Measurements from ENCODE around the gene RAX2.

RAX2 gene

GRCh38 chr19:3804429-3804828, 32.4 kb upstream of the RAX2 start:
- no peak for DNase-seq (ENCODE audit: extremely low spot score)
- POLR2A ChIA-PET, result interaction anchor here (0.9 kb wide), 1 partner anchor 42 kb away, joined by 3 read pairs; the partner anchor contains the start of gene MRPL54
- TF ChIP-seq ARNT (IDR thresholded peaks at IDR 0.05), result no peak
- no peak for TF ChIP-seq L3MBTL2 (conservative IDR thresholded peaks at IDR 0.05)
- TF ChIP-seq NFRKB (IDR thresholded peaks at IDR 0.05), result no peak
- TF ChIP-seq TARDBP (IDR thresholded peaks at IDR 0.05), result no peak
- TF ChIP-seq BHLHE40 (IDR thresholded peaks at IDR 0.05; ENCODE audit: borderline replicate concordance), result no peak
- TF ChIP-seq LEF1 (IDR thresholded peaks at IDR 0.05; ENCODE audit: borderline replicate concordance), result no peak
- TF ChIP-seq ZNF384 (IDR thresholded peaks at IDR 0.05), result no peak
- CTCF ChIA-PET, result no interaction called here

DNA sequence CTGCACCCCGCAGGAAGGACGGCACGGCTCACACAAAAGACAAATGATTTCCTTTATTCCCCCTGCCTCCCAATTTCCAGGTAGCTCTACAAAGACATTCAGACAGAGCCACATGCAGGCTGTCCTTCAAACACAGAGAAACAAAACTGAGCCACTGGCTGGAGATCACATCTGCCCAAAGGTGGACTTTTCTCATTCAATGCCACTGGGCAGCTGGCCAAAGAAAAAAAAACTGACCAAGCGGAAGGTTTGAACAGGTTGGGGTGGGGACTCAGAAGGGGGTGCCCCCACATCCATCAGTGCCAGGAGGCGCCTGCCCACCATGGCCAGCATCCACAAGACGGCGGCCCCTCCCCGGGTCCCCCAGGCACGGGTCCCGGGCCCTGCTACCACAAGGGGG, 32.0 kb upstream of the RAX2 start:
- no peak for DNase-seq (ENCODE audit: extremely low spot score)
- POLR2A ChIA-PET, result no interaction called here
- TF ChIP-seq SUZ12 (IDR thresholded peaks at IDR 0.05), result no peak
- TF ChIP-seq TARDBP (IDR thresholded peaks at IDR 0.05), result no peak
- no peak for TF ChIP-seq SP1 (IDR thresholded peaks at IDR 0.05)
- CTCF ChIA-PET, result no interaction called here

- ChIA-PET POLR2A (no interaction called here), CTCF (no interaction called here)
- TF ChIP-seq SUZ12 (IDR thresholded peaks at IDR 0.05) (no peak), TARDBP (IDR thresholded peaks at IDR 0.05) (no peak), PKNOX1 (IDR thresholded peaks at IDR 0.05) (no peak), L3MBTL2 (conservative IDR thresholded peaks at IDR 0.05) (no peak), LEF1 (IDR thresholded peaks at IDR 0.05; ENCODE audit: borderline replicate concordance) (no peak), SP1 (IDR thresholded peaks at IDR 0.05) (no peak), ZNF384 (IDR thresholded peaks at IDR 0.05) (no peak), NFRKB (IDR thresholded peaks at IDR 0.05) (no peak), CTBP1 (IDR thresholded peaks at IDR 0.05; ENCODE audit: borderline replicate concordance) (no peak), BHLHE40 (IDR thresholded peaks at IDR 0.05; ENCODE audit: borderline replicate concordance) (no peak), FOXK2 (IDR thresholded peaks at IDR 0.05) (no peak), FOXA1 (IDR thresholded peaks at IDR 0.05) (no peak), ELF4 (IDR thresholded peaks at IDR 0.05) (no peak)
- DNase-seq (ENCODE audit: extremely low spot score), result no peak
Observed at GRCh38 chr19:3803114-3803888, 31.3 kb upstream of the RAX2 start.

DNA sequence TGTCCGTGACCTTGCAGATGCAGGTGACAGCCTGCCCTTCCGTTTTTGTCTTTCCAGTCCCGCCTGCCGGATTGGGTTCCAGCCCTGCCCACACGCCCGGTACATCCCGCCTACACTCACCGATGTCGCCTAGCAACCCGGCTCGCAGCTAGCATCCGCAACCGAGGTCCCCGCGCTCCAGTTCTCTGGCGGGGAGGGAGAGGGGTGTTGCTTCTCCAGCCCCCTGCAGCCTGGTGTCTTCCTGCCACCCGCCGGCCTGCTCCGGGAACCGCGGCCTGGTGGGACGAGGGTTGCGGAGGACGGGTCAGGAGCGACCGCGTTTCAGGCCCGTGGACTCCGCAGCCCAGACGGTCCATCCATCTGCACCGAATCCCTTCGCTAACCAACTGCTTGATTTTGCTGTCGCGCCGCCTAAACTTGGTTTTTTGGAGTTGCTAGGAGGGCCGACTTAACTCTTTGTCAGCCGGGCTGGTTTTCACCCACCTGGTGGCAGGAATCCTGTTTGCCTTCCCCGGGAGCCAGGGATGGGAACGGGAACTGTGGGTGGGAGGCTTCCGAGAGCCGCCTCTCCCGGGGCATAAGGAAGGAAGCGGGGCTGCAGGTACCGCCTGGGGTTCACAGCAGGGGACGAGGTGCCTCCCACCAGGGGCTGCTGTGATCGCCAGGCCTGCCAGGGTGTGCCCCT, 29.5 kb upstream of the RAX2 start:
- ChIA-PET CTCF (no interaction called here), POLR2A (no interaction called here)
- no peak for DNase-seq (ENCODE audit: extremely low spot score)
- TF ChIP-seq PKNOX1 (IDR thresholded peaks at IDR 0.05) (no peak), LEF1 (IDR thresholded peaks at IDR 0.05; ENCODE audit: borderline replicate concordance) (no peak), ARNT (IDR thresholded peaks at IDR 0.05) (no peak), L3MBTL2 (conservative IDR thresholded peaks at IDR 0.05) (no peak), CTBP1 (IDR thresholded peaks at IDR 0.05; ENCODE audit: borderline replicate concordance) (no peak), HDGF (IDR thresholded peaks at IDR 0.05; ENCODE audit: borderline replicate concordance) (no peak), NFRKB (IDR thresholded peaks at IDR 0.05) (no peak), SUZ12 (IDR thresholded peaks at IDR 0.05) (no peak), TARDBP (IDR thresholded peaks at IDR 0.05) (no peak), ZNF384 (IDR thresholded peaks at IDR 0.05) (no peak), ELF4 (IDR thresholded peaks at IDR 0.05) (no peak), SP1 (IDR thresholded peaks at IDR 0.05) (no peak), FOXA1 (IDR thresholded peaks at IDR 0.05) (no peak), BHLHE40 (IDR thresholded peaks at IDR 0.05; ENCODE audit: borderline replicate concordance) (no peak)

DNA sequence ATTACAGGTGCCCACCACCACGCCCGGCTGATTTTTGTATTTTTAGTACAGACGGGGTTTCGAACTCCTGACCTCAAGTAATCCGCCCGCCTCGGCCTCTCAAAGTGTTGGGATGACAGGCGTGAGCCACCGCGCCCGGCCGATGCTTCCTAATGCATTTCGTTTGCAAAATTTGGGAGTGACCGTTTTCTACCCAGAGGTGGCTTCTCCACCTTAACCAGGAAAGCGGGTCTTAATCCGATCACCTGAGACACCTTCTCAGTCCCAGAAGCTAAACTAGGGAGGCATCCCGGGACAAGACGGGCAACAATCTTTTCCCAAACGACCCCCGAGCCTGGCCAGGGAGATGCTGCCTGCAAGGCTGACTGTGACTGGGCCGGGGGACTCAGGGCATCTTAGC, 29.0 kb upstream of the RAX2 start:
- POLR2A ChIA-PET, result interaction anchor here (0.6 kb wide), 1 partner anchor 9 kb away, joined by 3 read pairs; no protein-coding TSS in a partner anchor
- TF ChIP-seq BHLHE40 (IDR thresholded peaks at IDR 0.05; ENCODE audit: borderline replicate concordance) (no peak), SUZ12 (IDR thresholded peaks at IDR 0.05) (no peak), FOXM1 (IDR thresholded peaks at IDR 0.05; ENCODE audit: borderline replicate concordance) (no peak), FOXK2 (IDR thresholded peaks at IDR 0.05) (no peak), PKNOX1 (IDR thresholded peaks at IDR 0.05) (no peak)
- DNase-seq (ENCODE audit: extremely low spot score), result no peak
- CTCF ChIA-PET, result no interaction called here

GRCh38 chr19:3798137-3798536, 26.1 kb upstream of the RAX2 start:
- DNase-seq (ENCODE audit: extremely low spot score), result no peak
- TF ChIP-seq ARNT (IDR thresholded peaks at IDR 0.05) (no peak), NFRKB (IDR thresholded peaks at IDR 0.05) (no peak), FOXK2 (IDR thresholded peaks at IDR 0.05) (no peak), LEF1 (IDR thresholded peaks at IDR 0.05; ENCODE audit: borderline replicate concordance) (no peak), BHLHE40 (IDR thresholded peaks at IDR 0.05; ENCODE audit: borderline replicate concordance) (no peak), L3MBTL2 (conservative IDR thresholded peaks at IDR 0.05) (no peak), SUZ12 (IDR thresholded peaks at IDR 0.05) (no peak), TARDBP (IDR thresholded peaks at IDR 0.05) (no peak), ELF4 (IDR thresholded peaks at IDR 0.05) (no peak), SP1 (IDR thresholded peaks at IDR 0.05) (no peak), PKNOX1 (IDR thresholded peaks at IDR 0.05) (no peak), FOXA1 (IDR thresholded peaks at IDR 0.05) (no peak), HDGF (IDR thresholded peaks at IDR 0.05; ENCODE audit: borderline replicate concordance) (no peak), ZNF384 (IDR thresholded peaks at IDR 0.05) (no peak), FOXM1 (IDR thresholded peaks at IDR 0.05; ENCODE audit: borderline replicate concordance) (no peak), CTBP1 (IDR thresholded peaks at IDR 0.05; ENCODE audit: borderline replicate concordance) (no peak)
- ChIA-PET POLR2A (interaction anchor here (3.2 kb wide), 1 partner anchor 35 kb away, joined by 15 read pairs; the partner anchor contains the start of gene MRPL54), CTCF (no interaction called here)
